ENCODE results near the gene SGCA.

Gene SGCA

GRCh38 chr17:50167371-50167770 is 1.6 kb downstream of the SGCA start:
- no peak for DNase-seq (ENCODE audit: low read depth)

DNA sequence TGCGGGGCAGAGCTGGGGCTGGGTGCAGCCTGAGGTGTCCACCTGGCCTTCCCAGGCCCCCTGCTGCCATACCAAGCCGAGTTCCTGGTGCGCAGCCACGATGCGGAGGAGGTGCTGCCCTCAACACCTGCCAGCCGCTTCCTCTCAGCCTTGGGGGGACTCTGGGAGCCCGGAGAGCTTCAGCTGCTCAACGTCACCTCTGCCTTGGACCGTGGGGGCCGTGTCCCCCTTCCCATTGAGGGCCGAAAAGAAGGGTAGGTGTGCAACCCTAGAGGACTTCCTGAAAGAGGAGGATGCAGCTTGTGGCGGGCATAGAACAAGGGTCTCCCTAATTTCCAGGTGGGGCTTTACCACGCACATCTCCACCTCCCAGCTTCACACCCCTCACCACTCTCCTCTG is 2.5 kb downstream of the SGCA start:
- no peak for DNase-seq (ENCODE audit: low read depth)

DNA sequence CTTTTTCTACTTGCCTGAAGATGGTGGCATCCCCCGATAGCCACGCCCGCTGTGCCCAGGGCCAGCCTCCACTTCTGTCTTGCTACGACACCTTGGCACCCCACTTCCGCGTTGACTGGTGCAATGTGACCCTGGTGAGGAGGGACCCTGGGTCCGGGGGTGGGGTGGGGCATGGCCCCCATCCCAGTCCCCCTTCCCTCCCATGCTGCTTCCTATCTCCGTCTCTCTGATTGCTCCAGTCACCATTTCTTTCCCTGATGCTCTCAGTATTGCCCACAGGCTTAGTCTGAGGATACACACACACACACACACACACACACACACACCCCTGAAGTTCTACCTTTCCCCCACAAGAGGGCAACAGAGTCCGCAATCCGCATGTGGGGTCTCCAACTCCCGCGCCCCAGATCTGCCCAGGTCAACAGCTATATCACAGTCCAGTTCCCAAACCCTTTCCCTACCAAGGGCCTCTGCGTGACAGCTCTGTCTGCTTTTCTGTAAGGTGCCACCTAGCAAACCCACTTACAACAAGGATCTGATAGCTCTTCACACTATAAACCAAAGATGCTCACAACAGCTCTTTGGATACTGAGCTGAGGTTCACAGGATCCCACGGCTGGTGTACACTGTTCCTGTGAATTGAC is 3.4 kb downstream of the SGCA start:
- DNase-seq (ENCODE audit: low read depth) = peak; percentile 25

DNA sequence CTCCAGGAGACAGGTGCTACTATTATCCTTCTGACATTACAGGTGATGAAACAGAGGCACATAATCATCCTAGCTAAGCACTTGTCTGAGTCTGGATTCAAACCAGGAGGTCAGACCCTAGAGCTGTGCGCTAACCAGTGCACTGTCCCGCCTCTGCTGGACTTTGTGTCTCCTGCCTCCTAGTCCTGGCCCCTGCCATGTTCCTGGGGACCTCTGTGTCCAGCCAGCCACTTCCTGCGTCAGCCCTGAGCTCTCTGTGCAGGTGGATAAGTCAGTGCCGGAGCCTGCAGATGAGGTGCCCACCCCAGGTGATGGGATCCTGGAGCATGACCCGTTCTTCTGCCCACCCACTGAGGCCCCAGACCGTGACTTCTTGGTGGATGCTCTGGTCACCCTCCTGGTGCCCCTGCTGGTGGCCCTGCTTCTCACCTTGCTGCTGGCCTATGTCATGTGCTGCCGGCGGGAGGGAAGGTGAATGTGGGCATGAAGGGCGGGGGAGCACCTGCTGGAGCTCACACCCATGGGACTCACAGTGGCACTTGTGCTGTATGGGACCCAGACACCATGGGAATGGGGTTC is 4.2 kb downstream of the SGCA start:
- no peak for DNase-seq (ENCODE audit: low read depth)

DNA sequence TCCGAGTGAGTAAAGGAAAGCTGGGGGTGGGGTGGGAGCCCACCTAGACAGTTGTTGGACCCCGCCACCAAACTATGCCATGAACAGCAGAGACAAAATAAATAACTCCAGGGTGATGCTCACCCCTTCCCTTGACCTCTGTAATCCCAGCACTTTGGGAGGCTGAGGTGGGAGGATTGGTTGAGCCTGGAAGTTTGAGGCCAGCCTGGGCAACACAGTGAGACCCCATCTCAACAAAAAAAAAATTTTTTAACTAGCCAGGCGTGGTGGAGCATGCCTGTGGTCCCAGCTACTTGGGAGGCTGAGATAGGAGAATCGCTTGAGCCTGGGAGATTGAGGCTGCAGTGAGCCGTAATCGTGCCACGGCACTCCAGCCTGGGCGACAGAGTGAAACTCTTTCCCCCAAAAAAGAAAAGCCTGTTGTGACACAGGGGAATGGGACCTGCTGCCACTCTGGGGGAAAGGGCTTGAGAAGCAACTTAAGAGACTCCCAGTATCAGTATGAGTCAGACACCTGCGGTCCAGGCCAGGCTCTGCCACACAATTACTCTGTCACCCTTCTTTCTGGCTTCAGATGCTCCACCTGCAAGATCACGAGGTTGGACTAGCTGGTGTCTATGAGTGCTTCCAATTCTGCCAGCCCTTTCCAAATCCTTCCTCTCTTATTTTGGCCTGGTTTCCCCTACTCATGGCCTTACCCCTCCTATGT is 5.0 kb downstream of the SGCA start:
- no peak for DNase-seq (ENCODE audit: low read depth)

- no peak for DNase-seq (ENCODE audit: low read depth)
Observed at GRCh38 chr17:50171371-50172071, 5.7 kb downstream of the SGCA start.

GRCh38 chr17:50172130-50172529 is 6.3 kb downstream of the SGCA start:
- no peak for DNase-seq (ENCODE audit: low read depth)

DNA sequence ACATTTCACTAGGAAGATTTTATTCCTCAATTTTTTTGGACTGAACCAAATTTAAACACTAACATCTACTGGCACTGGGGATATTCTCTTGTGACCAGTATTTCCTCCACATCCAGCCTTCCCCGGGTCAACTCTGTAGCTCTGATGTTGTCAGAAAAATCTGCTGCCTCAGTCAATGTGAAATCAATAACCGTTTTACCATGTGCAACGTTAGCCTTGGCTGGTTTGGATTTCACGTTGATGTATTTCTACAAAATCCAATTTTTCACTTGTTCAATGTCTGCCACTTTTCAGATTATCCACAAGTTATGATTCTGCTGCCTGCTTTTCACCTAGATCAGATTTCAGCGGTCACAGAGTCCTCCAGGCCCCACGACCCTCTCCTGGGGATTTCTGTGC is 7.1 kb downstream of the SGCA start:
- DNase-seq (ENCODE audit: low read depth) = no peak

DNA sequence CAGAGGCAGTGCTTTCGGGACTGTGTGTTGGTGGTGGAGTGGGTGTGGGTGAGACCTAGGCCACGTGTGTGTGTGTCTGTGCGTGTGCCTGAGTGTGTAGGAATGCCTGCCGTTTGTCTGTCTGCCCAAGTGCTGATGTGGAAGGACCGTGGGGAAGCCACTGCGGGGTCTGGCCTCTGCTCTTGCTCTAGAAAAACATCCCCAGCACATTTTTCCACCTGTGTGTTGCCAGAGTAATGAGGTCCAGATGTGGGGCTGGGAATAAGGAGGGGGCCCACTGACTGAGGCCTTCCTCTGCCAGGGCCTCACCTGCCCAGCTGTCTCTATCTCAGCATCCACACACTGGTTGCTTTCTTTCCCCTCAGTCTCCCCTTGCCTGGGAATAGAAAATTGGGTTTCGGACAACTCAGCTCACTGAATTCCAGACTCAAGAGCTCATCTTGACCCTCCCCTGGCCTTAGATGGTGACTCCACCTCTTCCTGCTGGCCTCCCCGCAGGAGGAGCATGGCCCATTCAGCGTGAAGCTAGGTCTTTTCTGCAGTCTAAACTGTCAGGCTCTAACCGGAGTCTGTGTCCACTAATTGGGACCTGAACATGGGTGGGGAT is 7.6 kb downstream of the SGCA start:
- DNase-seq (ENCODE audit: low read depth) = no peak

- no peak for DNase-seq (ENCODE audit: low read depth)
Observed at GRCh38 chr17:50174444-50174843, 8.6 kb downstream of the SGCA start.

GRCh38 chr17:50175035-50175807 is 9.4 kb downstream of the SGCA start:
- DNase-seq (ENCODE audit: low read depth) = no peak

DNA sequence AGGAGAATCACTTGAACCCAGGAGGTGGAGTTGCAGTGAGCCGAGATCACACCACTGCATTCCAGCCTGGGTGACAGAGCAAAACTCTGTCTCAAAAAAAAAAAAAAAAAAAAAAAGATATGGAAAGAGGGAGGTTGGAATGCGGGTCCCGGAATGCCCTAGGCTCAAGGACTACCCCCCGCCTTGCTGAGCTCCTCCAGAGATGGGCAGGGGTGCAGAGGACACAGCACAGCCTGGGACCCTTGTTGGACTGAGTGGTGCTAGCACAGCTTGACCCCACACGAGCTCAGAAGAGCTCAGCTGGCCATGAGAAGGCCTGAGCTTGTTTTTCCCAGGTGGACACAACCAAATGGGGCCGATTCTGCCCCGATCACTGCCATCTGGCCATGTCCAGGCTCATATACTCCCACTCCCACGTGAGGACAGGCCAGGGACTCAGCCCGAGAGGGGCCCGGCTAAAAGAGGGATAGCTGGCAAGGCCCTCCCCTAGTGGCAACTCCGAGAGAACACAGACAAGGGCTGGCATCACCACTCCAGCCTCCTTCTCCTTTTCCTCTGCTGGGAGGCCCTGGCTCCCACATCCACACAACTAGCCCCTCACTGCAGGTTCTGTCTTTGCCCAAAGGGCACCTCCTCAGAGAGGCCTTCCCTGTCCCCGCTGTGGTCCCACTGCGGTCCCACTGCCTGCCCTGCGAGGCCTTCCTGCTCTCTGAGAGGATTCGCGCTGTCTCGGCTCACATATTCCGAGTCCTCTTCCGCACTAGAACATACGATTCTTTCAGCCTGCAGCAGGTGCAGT is 11.0 kb downstream of the SGCA start:
- no peak for DNase-seq (ENCODE audit: low read depth)

DNA sequence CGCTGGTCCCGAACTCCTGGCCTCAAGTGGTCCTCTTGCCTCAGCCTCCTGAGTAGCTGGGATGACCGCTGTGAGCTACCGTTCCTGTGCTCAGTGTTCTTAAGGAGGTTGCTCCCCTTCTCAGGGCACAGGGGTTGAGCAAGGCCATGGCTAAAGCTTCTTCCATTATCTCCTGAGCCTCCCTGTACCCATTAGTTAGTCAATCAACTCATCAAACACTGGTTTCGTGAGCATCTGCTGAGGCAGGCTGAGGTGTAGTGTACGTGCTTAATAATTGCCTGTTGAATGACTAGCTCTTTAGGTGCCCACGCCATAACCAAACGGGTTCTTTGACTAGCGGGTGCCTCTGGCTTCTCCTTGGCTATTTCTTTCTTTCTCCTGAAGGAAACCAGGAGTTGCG is 11.7 kb downstream of the SGCA start:
- DNase-seq (ENCODE audit: low read depth) = no peak

DNA sequence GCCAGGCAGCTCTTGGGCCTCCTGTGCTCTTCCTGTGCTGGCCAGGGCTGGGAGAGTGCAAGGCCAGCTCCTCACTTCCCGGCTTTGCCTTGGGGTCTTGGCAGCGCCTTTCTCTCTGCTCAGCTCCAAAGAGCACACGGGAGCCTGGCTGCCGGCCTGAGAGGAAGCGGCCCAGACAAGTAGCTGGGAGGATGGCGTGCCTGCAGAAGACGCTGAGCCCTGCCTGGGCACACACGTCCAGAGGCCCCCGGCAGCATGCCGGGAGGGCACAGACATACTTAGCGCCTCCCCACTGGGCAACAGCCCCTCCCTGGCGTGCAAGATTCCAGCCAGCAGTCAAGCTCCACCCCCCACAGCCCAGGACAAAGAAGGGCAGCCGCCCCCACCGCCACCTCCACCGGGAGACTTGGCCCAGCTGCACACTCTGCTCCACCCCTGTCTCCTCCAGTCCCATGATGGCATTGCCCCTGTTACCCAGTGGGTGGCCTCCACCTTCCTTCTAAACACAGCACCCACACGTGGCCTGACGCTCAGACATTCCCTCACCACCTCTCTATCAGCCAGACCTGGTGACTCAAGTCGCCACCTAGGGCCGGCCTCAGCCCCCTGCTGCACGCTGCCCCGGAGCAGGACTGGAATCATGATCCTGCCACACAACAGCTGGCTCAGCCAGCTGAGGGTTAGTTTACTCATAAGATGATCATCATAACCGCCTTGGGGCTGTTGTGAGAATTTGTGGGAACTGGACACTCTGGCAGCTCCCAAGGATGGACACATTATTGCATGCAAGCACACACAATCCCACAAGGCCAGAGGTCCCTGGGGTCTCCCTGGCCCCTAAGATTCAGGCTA is 12.4 kb downstream of the SGCA start:
- peak; percentile 27 for DNase-seq (ENCODE audit: low read depth)

GRCh38 chr17:50180111-50180510 is 14.3 kb downstream of the SGCA start:
- DNase-seq (ENCODE audit: low read depth) = no peak

GRCh38 chr17:50180620-50181019 is 14.8 kb downstream of the SGCA start:
- no peak for DNase-seq (ENCODE audit: low read depth)

- DNase-seq (ENCODE audit: low read depth) = no peak
Observed at GRCh38 chr17:50181144-50181543, 15.3 kb downstream of the SGCA start.

- DNase-seq (ENCODE audit: low read depth) = no peak
Observed at GRCh38 chr17:50181591-50182560, 16.1 kb downstream of the SGCA start.

Data from activated T-helper 1 cell treated with Interleukin-2 at 50 U/mL for 16 hours (primary cell).